Measurements from ENCODE around the gene GET4.
"Not testable (repeated sequence)": the region's sequence is repeated elsewhere in the genome, so short reads cannot be mapped to it uniquely, and the experiment has no call there.

The GET4 gene

DNA sequence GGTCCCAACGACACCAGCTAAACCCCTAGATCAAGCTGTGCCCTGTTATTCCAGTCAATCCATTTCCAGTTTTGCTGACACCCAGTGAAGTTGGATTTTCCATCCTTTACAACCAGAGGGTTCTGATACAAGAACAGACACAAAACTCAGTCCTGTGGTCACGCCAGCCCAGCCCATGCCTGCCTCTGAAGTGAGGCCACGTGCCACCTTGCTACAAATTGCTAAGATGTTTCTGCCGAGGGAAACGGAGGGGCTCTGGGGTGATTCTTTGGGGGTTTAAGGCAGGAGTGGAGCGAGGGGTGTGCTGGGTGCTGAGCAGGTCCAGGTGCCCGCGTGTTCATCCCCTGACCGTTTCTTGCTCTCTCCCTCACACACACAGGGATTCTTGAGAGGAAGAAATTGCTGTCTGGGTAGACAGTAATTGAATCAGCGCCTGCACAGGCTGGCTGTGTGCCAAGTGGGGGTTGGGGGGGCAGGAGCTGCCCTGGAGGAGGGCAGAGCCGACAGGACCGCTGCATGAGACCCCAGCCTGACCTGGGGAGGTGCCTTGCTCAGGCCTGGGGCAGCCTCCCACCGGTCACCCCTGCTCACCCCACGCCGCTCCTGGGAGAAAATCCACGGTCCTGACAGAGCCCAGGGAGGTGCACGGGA is 40.1 kb downstream of the GET4 start:
- no peak for DNase-seq

DNA sequence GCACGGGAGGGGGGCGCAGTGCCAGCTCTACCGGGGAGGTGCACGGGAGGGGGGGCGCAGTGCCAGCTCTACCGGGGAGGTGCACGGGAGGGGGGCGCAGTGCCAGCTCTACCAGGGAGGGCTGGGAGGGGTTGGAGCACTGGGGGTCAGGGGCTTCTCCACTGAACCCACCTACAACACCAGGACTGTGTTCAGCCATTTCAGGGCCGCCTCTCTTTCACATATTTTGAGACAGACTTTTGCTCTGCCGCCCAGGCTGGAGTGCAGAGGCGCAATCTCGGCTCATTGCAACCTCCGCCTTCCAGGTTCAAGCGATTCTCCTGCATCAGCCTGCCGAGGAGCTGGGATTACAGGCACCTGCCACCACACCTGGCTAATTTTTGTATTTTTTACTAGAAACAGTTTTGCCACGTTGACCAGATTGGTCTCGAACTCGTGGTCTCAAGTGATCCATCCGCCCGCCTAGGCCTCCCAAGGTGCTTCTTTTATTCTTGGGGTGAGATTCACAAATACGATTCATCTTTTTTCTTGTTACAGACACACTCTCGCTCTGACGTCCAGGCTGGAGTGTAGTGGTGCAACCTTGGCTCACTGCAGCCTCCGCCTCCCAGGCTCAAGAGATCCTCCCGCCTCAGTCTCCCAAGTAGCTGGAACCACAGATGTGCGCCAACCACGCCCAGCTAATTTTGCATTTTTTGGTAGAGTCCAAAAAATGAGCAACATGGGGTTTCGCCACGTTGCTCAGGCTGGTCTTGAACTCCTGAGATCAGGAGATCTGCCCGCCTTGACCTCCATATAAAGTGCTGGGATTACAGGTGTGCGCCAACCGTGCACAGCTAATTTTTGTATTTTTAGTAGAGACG is 41.1 kb downstream of the GET4 start:
- no peak for DNase-seq

- DNase-seq = no peak
These were observed 41.7 kb downstream of the GET4 start for GRCh38 chr7:918118-918425.

- DNase-seq = no peak
These were observed 42.2 kb downstream of the GET4 start for GRCh38 chr7:918441-919113.

GRCh38 chr7:919114-919442 is 42.7 kb downstream of the GET4 start:
- DNase-seq = no peak

- no peak for DNase-seq
These were observed 43.6 kb downstream of the GET4 start for GRCh38 chr7:919924-920341.

DNA sequence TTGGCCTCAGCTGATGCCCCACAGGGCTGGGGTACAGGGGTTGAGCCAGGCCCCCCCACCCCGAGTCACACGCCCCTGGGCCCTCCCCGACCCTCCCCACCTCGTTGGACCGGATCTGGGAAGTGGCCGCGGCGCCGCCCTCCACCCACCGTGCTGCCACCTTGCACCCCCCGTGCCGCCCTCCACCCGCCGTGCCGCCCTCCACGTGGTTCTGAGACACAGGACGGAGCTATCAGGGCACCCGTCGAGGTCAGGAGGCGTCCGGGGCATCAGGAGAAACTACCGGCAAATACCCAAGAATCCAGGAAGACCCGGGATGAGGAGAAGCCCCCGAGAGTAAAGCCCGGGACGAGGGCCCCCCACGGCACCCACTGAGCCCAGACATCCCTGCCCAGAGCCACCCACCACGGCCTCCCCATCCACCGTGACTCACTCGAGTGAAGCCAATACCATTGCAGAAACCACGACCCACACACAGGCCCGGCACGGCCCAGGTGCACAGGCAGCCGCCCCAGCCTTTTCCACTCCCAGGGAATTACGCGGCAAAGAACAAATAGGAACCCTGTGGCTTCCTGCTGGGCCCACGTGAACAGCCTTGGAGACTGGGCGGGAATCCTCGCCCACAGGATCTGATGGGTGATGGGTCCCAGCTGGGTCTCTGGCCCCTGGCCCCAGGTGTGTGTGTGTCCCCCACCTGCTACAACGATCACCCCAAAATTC is 44.2 kb downstream of the GET4 start:
- DNase-seq = no peak

DNA sequence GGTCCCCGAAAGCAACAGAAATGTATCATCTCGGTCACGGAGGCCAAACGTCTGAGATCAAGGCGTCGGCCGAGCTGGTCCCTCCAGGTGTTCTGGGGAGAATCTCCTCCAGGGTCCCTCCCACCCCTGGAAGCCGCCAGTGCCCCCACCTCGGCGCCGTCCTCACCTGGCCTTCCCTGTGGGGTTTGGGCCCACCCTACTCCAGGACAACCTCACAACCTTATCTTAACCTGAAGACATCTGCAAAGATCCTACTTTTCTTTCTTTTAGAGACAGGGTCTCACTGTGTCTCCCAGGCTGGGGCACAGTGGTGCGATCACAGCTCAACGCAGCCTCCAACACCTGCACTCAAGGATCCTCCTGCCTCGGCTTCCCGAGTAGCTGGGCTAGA is 44.7 kb downstream of the GET4 start:
- no peak for DNase-seq

GRCh38 chr7:921581-922333 is 45.4 kb downstream of the GET4 start:
- no peak for DNase-seq

DNA sequence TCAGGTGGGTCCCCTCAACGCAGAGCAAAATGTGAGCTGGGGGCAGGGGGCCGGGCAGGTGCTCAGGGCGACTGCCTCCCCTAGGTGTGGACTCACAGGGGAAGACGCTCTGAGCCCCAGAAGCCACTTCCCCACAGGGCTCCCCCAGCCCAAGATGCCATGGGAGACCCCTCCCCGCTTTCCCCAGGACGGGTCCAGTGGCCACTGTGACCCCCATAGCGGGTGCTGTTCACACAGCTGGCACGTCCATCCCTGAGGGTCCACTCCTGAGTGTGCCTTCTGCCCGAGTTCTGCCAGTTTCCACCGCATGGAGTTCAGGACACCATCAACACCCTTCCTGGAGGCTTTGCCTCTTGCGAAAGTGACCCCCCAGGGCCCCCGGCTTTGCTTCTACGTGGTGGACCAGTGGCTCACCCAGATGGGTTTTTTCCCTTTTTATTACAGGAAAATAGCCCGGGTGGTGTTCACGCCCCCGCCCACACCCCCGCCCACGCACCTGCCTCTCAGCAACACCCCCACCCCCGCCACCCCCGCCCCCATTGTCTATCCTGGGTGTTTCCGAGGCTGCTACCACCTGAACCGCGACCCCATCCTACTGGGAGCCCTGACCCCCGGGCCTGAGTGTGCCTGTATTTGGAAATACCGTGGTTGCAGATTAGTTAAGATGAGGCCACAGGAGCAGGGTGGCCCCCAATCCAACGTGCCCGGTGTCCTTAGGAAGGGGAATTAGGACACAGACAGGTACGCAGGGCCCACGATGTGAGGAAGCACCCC is 46.2 kb downstream of the GET4 start:
- no peak for DNase-seq

GRCh38 chr7:923108-924041 is 47.0 kb downstream of the GET4 start:
- DNase-seq = no peak

DNA sequence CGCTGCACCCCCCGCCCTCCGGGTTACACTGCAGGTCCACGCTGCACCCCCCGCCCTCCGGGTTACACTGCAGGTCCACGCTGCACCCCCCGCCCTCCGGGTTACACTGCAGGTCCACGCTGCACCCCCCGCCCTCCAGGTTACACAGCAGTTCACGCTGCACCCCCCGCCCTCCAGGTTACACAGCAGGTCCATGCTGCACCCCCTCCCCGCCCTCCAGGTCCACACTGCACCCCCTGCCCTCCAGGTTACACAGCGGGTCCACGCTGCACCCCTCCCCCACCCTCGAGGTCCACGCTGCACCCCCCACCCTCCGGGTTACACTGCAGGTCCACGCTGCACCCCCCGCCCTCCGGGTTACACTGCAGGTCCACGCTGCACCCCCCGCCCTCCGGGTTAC is 47.7 kb downstream of the GET4 start:
- DNase-seq = not testable (repeated sequence)

DNA sequence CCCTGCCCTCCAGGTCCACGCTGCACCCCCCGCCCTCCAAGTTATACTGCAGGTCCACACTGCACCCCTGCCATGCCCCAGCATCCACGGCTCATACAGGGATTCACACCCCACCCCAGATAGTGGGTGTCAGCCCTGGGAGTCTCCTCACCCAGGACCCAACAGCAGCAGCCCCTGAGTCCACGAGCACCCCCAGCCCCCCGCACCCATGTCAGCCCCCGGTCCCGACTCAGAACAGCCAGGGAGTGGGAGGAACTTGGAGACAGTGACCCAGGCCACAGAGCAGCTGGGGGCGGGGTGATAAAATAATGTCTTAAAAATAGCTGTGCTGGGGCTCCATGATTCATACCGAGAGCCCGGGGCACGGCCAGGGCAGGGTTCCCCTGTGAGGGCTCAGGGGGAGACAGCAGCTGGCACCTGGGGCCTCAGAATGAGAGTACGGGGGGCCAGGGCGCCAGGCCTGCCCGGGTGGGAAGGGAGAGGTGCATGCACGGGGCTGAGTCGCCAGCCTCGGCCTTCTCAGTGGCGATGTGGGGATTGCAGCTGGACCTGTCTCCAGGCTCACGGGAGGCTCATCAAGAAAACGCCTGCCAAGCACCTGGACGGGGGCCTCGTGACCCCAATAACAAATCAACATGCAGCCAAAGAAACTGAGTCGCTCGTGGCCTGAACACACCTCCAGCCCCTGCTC is 48.3 kb downstream of the GET4 start:
- no peak for DNase-seq

DNA sequence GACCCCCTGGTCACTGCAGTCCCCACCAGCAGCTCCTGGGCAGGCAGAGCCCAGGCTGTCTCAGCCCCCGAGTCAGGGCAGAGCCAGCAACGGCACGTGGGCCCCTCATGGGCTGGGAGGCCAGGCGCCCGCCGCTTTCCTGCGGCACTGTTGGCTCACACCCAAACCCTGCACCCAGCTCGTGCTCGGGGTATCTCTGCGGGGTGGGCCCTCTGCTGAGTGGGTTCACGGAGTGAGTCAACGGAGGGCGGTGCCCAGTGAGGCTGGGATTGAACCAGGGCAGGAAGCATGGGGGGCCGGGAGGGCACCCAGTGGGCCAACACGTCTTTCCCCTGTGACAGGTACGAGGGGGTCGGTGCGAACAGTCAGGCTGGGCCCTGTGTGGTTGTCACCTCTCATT is 49.2 kb downstream of the GET4 start:
- no peak for DNase-seq

GRCh38 chr7:926061-927030 is 50.0 kb downstream of the GET4 start:
- no peak for DNase-seq

- DNase-seq = no peak
These were observed 50.8 kb downstream of the GET4 start for GRCh38 chr7:927031-927671.

DNA sequence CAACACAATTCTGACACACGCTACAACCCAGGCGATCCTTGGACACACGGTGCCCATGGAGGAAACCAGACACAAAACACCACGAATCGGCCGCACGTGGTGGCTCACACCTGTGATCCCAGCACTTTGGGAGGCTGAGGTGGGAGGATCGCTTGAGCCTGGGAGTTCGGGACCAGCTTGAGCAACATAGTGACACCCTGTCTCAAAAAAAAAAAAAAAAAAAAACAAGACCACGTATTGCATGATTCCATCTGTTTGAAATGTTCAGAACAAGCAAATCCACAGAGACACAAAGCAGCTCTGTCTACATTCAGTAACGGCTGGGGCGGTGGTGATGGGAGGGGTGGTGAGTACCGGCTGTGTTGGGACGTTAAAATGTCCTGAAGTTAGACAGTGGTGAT is 53.0 kb downstream of the GET4 start:
- DNase-seq = no peak

GRCh38 chr7:930975-931758 is 54.8 kb downstream of the GET4 start:
- DNase-seq = no peak
